ENCODE measurements around the gene IKBKE.

GRCh38 chr1:206422525-206422924, 47.8 kb upstream of the IKBKE start:
- TF ChIP-seq POLR2A (IDR thresholded peaks at IDR 0.05): no peak
- TF ChIP-seq, protein P1, sequence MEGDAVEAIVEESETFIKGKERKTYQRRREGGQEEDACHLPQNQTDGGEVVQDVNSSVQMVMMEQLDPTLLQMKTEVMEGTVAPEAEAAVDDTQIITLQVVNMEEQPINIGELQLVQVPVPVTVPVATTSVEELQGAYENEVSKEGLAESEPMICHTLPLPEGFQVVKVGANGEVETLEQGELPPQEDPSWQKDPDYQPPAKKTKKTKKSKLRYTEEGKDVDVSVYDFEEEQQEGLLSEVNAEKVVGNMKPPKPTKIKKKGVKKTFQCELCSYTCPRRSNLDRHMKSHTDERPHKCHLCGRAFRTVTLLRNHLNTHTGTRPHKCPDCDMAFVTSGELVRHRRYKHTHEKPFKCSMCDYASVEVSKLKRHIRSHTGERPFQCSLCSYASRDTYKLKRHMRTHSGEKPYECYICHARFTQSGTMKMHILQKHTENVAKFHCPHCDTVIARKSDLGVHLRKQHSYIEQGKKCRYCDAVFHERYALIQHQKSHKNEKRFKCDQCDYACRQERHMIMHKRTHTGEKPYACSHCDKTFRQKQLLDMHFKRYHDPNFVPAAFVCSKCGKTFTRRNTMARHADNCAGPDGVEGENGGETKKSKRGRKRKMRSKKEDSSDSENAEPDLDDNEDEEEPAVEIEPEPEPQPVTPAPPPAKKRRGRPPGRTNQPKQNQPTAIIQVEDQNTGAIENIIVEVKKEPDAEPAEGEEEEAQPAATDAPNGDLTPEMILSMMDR (IDR thresholded peaks at IDR 0.05): no peak
